Measurements from ENCODE around the gene NRXN3.

DNA sequence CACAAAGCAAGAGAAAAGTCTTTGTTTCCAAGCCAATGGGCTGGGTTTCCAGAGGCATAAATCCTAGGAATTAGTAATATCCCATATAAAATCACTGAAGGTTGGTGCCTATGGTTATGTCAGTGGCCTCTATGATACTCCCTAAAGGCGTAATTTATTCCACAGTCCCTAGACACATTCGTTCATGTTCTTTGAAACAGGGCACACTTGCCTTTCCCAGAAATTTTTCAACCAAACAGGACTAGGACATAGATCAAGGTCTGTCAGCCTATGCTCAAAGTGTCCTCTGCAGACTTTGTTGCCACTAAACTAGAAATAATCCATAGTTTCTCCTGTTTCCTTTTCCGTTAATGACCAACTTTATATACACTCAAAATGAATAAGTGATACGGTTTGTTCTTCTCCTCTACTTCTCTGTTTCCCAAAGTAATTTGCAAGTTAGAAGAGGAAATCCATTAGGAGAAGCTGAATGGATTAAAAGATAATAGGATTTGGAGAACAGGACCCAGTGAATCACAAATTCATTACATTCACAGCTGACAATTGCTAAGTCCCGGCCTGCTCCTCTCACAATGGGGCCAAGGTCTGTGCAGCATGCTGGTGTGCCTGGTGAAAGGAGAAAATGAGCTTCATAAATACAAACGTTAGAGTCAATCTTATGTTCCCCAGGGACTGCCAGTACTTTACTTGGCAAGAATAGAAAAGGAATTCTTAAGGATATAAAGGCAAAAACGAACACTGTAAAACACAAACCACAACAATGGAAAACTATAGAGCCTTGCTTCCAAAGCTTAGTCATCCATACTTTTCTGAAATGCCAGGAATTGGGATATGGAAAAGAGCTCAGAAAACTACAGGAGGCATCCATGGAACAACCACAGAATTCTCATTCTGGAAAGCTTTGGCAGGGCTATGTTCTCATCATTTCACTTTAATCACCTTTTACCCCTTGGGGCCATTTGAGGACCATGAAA lies 966.2 kb downstream of the NRXN3 start:
- no peak for TF ChIP-seq RAD21 (IDR thresholded peaks at IDR 0.05; ENCODE audit: low read depth)
- TF ChIP-seq ZNF274 (IDR thresholded peaks at IDR 0.05; ENCODE audit: low read depth, low read length): no peak

All from HCT116 (cell line).